Non-pigmented ciliary epithelial cell (primary cell): Measurements from ENCODE around the gene EPSTI1.
A peak's percentile ranks its signal among the peaks of the same experiment; 100 is the strongest.
"Not testable (repeated sequence)": the region's sequence is repeated elsewhere in the genome, so short reads cannot be mapped to it uniquely, and the experiment has no call there.

Source experiments
- DNase-seq: peaks from one replicate; pipeline ENCODE4 v3.0.0-alpha.2; 2010; ENCODE audit warnings: low read depth

The EPSTI1 gene

DNA sequence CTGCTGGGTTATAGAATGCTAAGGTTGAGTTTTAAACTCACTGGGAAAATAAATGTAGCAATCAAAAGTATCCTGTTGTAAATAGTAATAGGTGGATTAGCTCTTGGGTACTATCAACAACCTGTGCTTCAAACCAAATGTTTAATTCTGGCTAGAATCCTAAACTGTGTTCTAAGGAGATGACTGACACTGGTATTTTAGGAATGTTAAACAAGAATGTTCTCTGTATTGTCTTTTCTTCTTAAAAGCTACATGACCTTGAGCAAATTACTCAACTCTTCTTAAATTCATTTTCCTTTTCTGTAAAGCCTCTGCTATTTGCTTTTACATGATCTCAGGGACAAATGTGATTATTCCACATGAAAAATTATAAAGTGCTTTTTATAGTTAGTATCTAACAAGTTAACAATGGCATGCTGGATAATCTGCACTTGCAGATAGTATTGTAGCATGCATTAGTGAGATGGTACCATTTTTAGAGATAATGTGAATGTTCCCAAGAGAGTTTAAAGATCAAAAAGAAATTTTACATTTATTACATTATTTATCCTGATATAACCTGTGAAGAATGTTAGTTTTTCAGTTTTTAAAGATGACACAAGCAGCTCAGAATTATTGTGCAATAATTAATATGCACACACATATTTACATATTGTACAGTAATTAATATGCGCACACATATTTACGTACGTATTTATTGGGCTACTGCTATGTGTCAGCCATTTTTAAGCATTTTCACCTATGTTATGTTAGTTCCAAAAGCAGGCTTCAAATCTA lies 13.6 kb upstream of the EPSTI1 start:
- no peak for DNase-seq

DNA sequence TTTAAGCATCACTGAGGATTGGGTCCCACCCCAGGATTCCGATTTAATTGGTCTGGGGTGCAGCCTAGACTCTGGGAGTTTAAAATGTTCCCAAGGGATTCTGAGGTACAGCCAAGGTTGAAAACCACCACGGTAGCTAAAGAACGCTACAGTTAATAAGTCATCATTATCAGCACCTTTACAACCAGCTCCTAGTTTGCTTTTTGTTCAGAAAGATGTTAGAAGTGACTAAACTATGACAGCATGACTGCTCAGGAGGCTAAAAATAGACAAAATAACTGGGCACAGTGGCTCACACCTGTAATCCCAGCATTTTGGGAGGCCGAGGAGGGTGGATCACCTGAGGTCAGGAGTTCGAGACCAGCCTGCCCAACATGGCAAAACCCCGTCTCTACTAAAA lies 11.7 kb upstream of the EPSTI1 start:
- no peak for DNase-seq

DNA sequence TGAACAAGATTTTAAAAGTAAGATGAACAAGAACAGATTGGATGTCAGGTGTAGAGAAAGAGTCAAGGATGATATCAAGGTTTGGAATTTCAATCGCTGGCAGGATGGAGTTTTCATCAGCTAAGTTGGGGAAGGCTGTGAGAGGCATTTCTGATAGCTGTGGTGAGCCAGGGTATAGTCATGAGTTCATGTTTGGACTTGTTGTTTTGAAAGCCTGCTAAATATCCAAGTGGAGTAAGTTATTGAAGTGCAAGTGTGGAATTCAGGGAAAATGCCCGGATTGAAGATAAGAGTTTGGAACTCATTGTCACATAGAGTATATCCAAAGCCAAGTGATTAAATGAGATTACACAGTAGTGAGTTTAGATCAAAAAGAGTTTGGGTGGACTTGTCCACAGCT lies 11.0 kb upstream of the EPSTI1 start:
- no peak for DNase-seq

DNA sequence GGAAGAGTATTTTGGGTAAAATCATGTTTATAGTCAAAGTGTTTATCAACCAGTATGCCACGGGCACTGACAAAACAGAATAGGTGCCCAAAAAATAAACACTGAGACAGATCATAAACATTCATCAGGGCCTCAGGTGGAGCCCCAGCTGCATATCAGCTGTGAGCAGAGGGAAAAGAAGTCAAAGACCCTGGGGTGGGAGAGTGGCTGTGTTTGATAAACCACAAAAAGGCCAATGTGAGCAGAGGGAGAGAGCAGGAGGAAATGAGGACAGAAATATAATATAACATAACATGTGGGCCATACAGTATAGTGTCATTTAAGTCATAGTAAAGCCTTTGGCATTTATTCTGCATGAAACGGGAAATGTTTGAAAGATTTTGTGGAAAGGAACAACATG lies 10.0 kb upstream of the EPSTI1 start:
- DNase-seq: no peak

DNA sequence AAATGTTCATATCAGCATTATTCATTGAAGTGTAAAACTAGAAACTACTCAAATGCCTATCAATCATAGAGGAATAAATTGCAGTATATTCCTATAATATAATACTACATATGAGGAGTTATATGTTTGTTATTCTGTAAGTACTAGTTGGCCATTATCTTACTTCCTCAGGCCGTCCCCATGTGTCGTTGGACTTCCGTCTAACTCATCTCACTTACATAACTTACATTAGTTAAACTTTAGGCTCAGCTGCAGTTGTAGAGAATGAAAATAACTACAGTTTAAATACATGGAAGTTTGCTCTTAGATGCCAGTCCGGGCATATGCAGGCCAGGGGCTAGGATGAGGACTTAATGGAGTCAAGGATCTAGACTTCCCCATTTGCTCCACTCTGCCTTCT lies 8.6 kb upstream of the EPSTI1 start:
- no peak for DNase-seq

DNA sequence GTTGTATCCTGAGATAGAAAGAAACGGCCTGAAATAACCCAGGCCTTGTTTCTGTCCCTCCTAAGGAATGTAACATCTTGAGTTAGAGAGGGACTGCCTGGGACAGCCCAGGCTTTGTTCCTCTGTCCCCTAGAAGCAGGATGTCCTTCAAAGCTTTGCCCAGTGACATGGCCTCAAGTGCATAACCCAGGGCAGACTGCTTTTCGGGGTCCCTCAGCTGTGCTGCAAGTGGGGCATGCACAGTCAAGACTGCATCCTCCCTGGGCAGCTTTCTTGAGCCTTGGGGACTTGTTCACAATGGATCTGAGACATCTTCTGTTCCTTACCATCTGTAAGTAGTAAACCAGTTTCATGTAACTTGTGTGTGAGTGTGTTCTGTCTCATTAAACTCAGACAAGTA lies 7.5 kb upstream of the EPSTI1 start:
- no peak for DNase-seq

DNA sequence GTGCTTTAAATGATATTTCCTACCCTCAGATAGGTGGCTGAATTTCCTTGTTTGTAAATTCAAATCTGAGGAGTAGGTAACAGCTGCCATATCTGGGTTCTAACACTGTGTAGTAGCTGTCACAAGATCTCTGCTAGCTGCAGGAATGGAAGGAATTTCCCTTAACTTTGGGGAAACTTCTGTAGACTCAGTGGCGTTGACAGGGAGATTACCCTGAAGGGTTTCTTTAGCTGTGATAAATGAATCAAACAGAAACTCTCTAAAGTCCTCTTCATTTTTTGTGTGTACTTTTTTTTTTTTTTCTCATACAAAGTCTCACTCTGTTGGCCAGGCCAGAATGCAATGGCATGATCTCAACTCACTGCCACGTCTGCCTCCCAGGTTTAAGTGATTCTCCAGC lies 5.3 kb upstream of the EPSTI1 start:
- DNase-seq: no peak

DNA sequence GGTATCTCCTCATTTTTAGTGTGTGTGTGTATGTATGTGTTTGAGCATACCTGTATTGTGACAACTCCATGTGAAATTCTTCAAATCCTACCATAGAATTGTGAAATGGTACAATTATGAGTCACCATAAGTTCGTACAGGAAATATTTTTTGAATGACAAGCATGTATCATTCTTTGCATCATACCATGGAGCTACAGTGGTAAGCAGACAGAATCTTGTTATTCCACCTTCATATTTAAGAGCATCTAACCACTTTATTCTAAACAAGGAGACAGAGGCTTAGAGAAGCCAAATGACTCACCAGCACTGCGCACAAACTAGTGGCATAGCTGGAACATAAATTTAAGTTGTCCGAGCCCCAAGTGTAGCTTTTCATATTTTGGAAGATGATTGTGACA lies 4.5 kb upstream of the EPSTI1 start:
- peak; percentile 90 for DNase-seq

DNA sequence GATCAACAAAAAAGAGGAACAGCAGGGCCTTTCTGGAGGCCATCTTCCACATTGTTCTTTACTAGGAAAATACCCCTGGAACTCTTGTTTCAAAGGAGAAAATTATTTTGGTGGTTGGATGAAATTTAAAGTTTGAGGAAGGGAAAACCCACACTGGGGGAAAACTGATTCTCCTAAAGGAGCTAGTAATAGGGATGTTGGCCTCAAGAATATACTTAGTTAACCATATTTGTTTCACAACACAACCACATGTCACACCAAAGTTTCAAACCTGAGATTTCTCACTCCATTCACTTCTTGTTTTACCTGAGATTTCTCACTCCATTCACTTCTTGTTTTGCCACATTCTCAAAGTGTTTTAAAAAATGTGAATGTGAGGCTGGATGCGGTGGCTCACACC lies 2.8 kb upstream of the EPSTI1 start:
- DNase-seq: no peak

DNA sequence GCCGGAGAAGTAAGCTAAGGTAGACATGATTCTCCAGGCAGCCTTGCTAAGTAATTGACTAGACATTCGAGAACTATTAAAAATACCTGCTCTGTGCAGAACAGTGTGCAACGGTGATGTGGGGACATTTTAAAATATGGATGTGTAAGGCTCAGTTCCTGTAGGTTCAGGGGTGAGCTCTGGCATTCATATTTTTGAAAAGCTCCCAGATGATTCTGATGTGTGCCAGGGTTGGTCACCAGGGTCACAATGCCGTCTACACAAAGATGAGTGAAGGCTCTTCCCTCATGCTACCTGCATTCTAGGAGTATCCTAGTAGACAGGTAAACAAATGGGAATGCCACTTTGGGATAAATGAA lies 702 bp upstream of the EPSTI1 start:
- DNase-seq: no peak

DNA sequence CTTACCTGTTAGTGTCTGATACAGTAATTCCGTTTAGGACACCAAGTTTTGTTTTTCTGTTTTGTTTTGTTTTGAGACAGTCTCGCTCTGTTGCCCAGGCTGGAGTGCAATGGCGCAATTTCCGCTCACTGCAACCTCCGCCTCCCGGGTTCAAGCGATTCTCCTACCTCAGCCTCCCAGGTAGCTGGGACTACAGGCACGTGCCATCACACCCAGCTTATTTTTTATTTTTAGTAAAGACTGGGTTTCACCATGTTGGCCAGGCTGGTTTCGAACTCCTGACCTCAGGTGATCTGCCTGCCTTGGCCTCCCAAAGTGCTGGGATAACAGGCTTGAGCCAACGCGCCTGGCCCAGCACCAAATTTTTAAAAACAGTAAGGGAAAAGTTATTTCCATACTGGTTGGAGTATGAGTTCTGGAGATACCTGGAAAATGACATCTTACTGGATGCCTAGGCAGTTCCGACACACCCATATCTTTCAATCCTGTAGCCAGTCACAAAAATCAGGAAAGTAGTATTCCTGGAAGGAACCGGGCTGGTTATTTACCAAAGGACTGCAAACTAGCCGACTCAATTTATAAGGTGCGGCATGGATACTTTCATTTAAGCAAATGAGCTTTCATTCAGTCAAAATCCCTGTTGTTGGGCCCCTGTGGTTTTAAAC lies 676 bp downstream of the EPSTI1 start:
- DNase-seq: not testable (repeated sequence)

DNA sequence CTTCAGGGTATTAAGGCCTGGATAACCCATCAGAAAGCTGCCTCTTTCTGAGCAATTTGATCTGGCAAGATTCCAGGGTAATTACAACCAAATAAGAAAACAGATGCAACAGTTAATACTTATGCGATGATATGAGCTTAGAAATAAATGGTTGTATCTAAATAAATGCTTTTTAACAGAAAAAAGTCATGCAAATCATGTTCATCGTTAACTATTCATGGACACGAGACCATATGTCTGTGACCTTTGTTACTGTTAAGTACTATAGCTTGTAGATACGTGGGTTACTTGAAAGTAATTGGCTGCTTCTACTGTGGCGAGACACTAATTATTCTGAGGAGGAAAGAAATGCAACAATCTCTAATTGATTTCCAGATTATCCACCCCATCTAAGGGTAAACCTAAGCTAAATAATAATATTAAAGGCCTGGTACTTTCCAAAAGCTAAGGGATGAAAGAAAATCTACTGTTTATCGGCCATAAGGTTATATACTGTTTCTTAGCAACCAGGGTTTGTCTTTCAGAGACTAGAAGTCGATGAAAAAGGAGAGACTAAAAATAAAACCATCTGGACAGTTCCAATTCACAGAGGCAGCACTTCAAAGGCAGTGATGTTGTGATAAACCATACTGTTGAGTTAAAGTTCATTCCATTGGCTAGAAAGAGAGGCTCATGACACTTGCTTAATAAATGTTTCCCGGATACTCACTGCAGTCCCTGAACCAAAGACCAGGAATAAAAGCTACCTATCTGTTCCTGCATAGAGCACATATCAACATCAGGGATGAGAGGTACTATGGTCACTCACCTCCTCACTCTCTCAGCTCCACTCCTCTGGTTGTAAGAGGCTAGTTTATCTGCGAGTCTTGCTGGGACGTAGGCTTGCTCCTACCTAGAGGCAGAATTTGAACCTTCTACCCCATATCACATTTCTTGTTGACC lies 1.5 kb downstream of the EPSTI1 start:
- no peak for DNase-seq

DNA sequence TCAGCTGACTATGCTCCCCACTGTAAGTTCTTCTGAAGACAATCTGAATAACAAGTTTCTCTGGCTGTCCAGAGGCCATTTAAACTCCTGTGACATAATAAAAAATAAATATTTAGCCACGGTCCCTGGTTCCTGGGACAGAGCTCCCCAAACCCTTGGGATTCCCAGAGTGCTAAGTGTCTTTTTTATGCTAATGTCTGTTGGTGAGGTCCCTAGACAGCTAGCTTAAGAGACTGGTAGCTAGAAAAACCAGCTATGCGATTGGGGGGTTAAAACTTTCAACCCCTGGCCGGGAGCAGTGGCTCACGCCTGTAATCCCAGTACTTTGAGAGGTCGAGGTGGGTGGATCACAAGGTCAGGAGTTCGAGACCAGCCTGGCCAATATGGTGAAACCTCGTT lies 5.9 kb downstream of the EPSTI1 start:
- no peak for DNase-seq

DNA sequence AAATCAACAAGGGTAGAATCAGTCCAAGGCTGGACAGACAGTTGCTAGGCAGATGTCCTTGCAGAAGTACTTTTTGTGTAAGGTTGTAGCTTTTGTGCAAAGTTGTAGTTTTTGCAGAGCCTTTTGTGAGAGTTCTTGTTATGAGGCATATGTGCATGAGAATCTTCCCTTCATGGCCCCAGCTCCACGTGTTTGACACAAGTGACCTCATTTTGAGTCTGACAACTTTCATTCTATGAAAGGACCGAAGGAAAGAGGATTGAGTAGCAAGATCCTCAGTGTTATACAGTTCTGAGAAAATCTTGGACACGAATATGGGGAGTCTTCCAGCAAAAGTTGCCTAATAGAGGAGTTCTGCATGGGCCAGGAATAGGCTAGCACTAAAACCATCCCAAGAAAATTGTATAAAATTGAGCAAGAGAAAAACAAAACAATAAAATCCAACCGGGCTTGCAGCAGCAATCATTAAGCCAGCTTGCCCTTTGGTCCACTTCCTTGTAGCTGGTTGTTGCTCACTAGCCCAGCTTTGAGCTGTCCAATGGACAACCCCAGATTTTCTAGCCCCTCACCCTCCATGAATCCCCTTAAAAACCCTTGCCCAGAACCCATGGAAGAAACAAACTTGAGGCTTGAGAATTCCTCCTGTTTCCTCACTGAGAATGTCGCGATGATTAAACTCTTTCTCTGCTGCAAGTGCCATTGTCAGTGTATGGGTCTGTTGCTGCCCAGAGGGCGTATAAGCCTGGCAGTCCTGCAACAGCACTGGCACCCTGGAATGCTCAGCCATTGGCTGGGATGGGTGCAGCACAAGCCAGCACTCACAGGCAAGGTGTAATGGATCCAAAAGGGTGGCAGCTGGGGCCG lies 6.5 kb downstream of the EPSTI1 start:
- DNase-seq: no peak

DNA sequence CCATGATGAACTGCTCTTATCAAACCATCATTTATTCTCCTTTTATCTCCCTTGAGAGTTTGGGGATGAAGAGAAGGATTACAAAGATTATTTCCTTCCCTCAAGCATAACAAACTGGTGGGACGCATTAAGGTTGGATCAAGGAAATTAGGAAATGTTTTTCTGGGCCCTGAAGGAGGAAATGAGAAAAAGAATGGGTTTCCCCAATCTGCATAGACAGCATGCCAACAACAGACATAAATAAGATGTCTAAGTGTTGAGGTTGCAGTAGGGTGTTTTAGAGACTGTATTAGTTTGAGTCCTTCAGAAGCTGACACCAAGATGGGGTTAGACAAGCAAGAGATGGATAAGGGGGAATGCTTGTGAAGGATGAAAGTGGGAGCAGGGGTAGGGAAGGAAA lies 7.3 kb downstream of the EPSTI1 start:
- no peak for DNase-seq

DNA sequence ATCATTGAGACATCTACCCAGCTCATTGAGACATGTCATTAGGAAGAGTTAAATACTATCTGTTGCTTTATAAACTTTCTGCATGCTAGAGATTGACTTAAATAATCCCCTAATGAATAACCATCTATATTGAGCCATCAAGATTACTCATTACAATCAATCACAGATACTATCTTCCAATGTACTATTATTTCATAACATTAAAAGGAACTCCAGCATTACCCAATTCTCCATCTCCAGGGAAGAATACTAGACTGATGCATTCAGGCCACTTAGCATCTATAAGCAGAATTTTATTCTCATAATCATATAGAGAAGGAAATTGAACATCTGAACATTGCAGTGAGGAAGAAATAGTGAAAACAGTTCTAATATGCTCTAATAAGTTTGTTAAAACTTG lies 8.0 kb downstream of the EPSTI1 start:
- no peak for DNase-seq

DNA sequence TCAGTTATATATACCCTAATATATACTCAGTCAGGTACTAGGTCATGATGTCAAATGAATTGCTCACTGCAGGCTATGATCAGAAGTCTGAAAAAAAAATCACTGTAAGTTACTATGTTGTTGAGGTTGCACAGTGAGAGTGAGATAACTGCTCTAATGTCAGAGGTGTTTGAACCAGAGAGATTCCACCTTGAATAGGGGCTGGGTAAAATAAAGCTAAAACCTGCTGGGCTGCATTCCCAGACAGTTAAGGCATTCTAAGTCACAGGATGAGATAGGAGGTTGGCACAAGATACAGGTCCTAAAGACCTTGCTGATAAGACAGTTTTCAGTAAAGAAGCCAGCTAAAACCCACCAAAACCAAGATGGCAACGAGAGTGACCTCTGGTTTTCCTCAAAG lies 10.2 kb downstream of the EPSTI1 start:
- DNase-seq: no peak

DNA sequence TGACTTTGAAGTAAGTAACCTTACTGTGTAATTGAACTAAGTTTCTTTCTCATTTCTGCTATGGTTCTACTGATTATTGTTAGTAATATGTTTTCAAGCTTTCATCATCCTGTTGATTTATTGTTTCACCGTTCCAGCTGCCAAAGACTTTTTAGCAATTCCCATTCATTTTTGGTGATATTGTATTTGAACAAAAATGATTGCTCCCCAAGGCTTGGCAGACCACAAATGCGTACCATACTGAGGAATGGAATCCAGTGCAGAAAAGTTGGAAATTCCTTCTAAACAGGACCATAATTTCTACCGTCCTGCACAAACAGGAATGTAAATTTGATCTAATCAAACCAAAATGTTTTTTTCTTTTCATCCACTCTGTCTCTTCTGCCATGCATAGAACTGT lies 10.7 kb downstream of the EPSTI1 start:
- no peak for DNase-seq

DNA sequence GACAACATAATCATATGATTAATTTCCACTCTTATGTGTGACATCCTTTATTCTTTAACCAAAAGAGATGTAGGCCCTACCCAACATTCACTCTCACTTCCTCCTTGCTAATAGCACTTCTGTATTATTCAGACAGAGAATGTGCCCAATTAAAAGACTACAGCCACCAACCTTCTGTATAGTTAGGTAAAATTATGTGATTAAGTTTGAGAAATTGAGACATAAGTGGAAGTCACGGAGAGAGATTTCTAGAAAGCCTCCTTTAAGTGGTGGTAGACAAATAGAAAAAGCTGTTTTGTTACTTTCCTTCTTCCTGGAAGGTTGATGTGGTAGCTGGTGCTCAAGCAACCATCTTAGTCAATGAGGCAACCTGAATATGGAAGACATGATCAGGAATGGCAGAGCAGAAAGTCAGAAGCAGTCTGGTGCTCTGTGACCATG lies 14.8 kb downstream of the EPSTI1 start:
- DNase-seq: no peak

DNA sequence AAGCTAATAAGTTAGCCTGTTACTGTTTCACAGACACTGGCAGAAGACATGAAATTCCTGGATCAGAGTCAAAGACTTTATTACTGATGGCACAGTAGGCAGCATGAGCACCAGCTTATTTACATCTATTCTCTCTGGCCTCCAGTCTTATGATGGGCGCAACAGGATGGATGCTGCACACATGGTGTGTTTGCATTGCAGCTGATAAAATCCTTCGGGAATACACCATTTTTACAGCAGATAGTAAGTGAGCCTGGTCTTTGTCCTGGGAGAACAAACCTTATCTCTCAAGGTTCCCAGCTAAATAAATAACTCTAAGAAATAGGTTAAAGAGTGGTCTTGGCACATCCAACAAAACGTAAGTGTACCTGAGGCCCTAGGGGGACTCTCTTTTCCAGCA lies 16.0 kb downstream of the EPSTI1 start:
- DNase-seq: no peak

DNA sequence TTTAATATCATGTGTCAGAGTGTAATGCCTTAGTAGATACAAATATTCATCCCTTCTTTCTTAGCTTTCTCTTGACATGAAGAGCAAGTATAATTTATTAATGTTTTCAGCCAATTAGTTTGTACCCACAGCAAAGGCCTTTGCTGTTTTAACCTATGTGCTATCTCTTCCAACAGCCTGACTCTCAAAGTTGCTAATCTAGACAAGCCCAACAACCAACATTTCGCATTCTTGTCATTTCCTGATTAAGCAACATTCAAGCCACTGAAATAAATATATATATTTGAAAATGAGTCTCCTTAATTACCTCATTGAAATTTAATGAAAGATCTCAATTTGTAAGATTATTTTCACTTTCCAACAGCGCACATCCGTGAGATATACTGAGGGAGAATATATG lies 18.5 kb downstream of the EPSTI1 start:
- DNase-seq: no peak
